HG03432 (cell line): ENCODE measurements around the gene APOF.
"Not testable (repeated sequence)": the region's sequence is repeated elsewhere in the genome, so short reads cannot be mapped to it uniquely, and the experiment has no call there.

Source experiments
- ATAC-seq: cut with Tn5 transposase; IDR thresholded peaks from one replicate; pipeline ENCODE4 v1.9.1; 2021; ENCODE audit warnings: mild to moderate bottlenecking, moderate library complexity; ENCODE audit not compliant: unreplicated experiment

Gene APOF

GRCh38 chr12:56374726-56375597 is 12.3 kb upstream of the APOF start:
- peak; percentile 27 for ATAC-seq

GRCh38 chr12:56373515-56373914 is 10.9 kb upstream of the APOF start:
- no peak for ATAC-seq

GRCh38 chr12:56366948-56367347 is 4.3 kb upstream of the APOF start:
- no peak for ATAC-seq

GRCh38 chr12:56361487-56362129 is 1.0 kb downstream of the APOF start:
- no peak for ATAC-seq

- peak; percentile 97 for ATAC-seq
Measured at GRCh38 chr12:56359851-56360767, 2.5 kb downstream of the APOF start, which contains the start of gene STAT2. TSS of gene STAT2 (minus strand) at chr12:56360107. CDS start at chr12:56356571, 3,536 bp downstream.

GRCh38 chr12:56358836-56359532 is 3.7 kb downstream of the APOF start:
- ATAC-seq, result no peak

GRCh38 chr12:56351325-56351724 is 11.3 kb downstream of the APOF start:
- no peak for ATAC-seq

- ATAC-seq, result no peak
Measured at GRCh38 chr12:56350662-56351061, 12.0 kb downstream of the APOF start.

GRCh38 chr12:56348776-56349175 is 13.9 kb downstream of the APOF start:
- no peak for ATAC-seq

GRCh38 chr12:56347255-56347654 is 15.4 kb downstream of the APOF start:
- not testable (repeated sequence) for ATAC-seq

GRCh38 chr12:56346675-56347074 is 16.0 kb downstream of the APOF start:
- no peak for ATAC-seq

- ATAC-seq, result not testable (repeated sequence)
Measured at GRCh38 chr12:56342290-56342689, 20.4 kb downstream of the APOF start.

GRCh38 chr12:56341616-56342015 is 21.0 kb downstream of the APOF start:
- ATAC-seq, result no peak

GRCh38 chr12:56339158-56339422 is 23.6 kb downstream of the APOF start:
- ATAC-seq, result no peak

GRCh38 chr12:56338308-56339157 is 24.1 kb downstream of the APOF start, which contains the start of gene IL23A:
TSS of gene IL23A (plus strand) at chr12:56338884. CDS start at chr12:56339045, 161 bp downstream.
- no peak for ATAC-seq

GRCh38 chr12:56337753-56338251 is 24.9 kb downstream of the APOF start:
- no peak for ATAC-seq

GRCh38 chr12:56336361-56337167 is 26.1 kb downstream of the APOF start:
- no peak for ATAC-seq

- ATAC-seq, result not testable (repeated sequence)
Measured at GRCh38 chr12:56335527-56335926, 27.1 kb downstream of the APOF start.

- no peak for ATAC-seq
Measured at GRCh38 chr12:56334490-56334793, 28.2 kb downstream of the APOF start.
